Heart left ventricle (tissue), 13 donors: ENCODE measurements around the gene NFKBIB.

ENCODE experiments used
- POLR2A ChIP-seq, 2 donors: fragments of 450-650 bp; IDR thresholded peaks; one replicate each; pipeline ENCODE4 v1.6.1; 2017; ENCODE audit warnings: antibody characterized with exemption in 2 of 2, mild to moderate bottlenecking in 2 of 2, moderate library complexity in 2 of 2
- TF ChIP-seq, protein P1 (sequence below), 12 donors: fragments of 200-600 bp; sonication (generic) in 4 of 12; IDR thresholded peaks; one replicate each; pipeline versions ENCODE4 v1.5.0 to v1.8.0; 2018 to 2022; ENCODE audit warnings: antibody characterized with exemption in 12 of 12, mild to moderate bottlenecking in 5 of 12
- donor health status: ischemic (EF 13 %, LVEDD 7.1; RV severe dilation, severe dysfunction).
- donor health status: DM: no; HTN: yes; CAD: no.
- donor health status: DM: no; HTN: no; CAD: no.
- donor health status: ischemic (EF 25% LVEDD 6.9; RV normal size, moderate dysfunction).
- donor health status: ischemic (EF 25% LVEDD 5.7; RV mildly dilated, moderate dysfunction).
- donor health status: ischemic (EF 35%, LVEDD 5.7; RV mildly dilated, moderate dysfunction).
- donor health status: nonischemic (EF 11% LVEDD 7.7; RV severe dilation, severe dysfunction).
- donor health status: DM: yes; HTN: yes; CAD: no.
- donor health status: PGD.
- donor health status: ischemic (EF 29% LVEDD 5.4; RV normal size, mild dysfunction).
- donor health status: nonischemic (EF 23%, LVEDD 6.1; RV moderate dilation, normal function).

DNA sequence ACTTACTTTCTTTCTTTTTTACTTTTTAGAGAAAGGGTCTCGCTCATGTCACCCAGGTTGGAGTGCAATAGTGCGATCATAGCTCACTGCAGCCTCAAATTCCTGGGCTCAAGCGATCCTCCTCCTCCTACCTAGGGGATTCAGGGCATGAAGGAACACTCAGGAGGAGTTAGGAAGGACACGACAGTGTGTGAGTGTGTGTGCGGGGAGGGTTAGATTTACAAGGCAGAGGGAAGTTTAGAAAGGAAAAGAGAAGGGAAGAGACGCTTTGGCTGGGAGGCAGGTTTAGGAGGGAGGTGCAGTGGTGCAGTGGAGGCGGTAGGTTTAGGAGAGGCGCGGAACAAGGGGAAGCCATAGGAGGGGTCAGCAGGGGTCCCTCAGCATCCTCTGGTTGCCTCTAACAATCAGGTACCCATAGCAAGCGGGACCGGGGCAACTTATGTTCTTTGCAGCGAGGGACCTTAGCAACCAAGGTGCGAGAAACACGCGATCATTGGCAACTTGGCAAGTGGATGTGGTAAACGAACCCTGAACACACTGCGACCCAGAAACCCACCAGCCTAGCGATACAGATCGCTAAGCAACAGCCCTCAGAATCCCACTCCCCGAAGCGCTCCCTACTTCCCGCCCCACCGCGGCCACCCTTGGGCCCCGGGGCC lies 852 bp upstream of the NFKBIB start:
- TF ChIP-seq, protein P1, sequence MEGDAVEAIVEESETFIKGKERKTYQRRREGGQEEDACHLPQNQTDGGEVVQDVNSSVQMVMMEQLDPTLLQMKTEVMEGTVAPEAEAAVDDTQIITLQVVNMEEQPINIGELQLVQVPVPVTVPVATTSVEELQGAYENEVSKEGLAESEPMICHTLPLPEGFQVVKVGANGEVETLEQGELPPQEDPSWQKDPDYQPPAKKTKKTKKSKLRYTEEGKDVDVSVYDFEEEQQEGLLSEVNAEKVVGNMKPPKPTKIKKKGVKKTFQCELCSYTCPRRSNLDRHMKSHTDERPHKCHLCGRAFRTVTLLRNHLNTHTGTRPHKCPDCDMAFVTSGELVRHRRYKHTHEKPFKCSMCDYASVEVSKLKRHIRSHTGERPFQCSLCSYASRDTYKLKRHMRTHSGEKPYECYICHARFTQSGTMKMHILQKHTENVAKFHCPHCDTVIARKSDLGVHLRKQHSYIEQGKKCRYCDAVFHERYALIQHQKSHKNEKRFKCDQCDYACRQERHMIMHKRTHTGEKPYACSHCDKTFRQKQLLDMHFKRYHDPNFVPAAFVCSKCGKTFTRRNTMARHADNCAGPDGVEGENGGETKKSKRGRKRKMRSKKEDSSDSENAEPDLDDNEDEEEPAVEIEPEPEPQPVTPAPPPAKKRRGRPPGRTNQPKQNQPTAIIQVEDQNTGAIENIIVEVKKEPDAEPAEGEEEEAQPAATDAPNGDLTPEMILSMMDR (IDR thresholded peaks at IDR 0.05) = no peak
- TF ChIP-seq POLR2A (IDR thresholded peaks at IDR 0.05) = no peak
